Fibroblast of lung (primary cell): Measurements from ENCODE around the gene RPGR.

Source experiments
- EZH2 ChIP-seq: IDR thresholded peaks from 2 replicates; pipeline ENCODE4 v1.5.1; 2012; ENCODE audit warnings: low read length, control low read depth, mild to moderate bottlenecking; ENCODE audit errors: missing control alignments
- TF ChIP-seq, protein P1 (sequence below), 2 donors: IDR thresholded peaks in 1 of 2; conservative IDR thresholded peaks in 1 of 2; 1 replicate in 1 of 2; 2 replicates in 1 of 2; pipeline ENCODE4 v1.5.1; 2011 to 2012; ENCODE audit warnings: low read length in 2 of 2, control low read depth in 1 of 2, inconsistent platforms in 1 of 2, low read depth in 1 of 2, mild to moderate bottlenecking in 1 of 2

DNA sequence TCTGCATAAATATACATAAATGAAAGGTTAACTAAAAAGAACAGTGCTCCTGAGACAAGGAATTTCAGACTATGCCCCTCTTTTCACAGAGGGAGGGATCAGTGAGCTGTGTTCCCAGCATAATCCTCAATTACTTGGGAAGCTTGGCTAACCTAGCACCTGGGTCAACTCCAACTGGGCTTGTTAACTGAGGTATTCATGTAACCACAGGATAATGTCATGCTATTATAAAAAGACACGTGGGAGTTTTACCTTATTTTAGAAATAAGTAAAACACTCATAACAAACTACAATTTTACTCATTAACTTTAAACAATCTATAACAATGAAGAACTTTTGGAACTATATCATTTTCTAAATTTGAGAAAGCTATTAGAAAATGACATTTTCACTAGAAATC, 48.6 kb downstream of the RPGR start:
- TF ChIP-seq, protein P1, sequence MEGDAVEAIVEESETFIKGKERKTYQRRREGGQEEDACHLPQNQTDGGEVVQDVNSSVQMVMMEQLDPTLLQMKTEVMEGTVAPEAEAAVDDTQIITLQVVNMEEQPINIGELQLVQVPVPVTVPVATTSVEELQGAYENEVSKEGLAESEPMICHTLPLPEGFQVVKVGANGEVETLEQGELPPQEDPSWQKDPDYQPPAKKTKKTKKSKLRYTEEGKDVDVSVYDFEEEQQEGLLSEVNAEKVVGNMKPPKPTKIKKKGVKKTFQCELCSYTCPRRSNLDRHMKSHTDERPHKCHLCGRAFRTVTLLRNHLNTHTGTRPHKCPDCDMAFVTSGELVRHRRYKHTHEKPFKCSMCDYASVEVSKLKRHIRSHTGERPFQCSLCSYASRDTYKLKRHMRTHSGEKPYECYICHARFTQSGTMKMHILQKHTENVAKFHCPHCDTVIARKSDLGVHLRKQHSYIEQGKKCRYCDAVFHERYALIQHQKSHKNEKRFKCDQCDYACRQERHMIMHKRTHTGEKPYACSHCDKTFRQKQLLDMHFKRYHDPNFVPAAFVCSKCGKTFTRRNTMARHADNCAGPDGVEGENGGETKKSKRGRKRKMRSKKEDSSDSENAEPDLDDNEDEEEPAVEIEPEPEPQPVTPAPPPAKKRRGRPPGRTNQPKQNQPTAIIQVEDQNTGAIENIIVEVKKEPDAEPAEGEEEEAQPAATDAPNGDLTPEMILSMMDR (conservative IDR thresholded peaks at IDR 0.05 in 1 of 2, IDR thresholded peaks at IDR 0.05 in 1 of 2; ENCODE audit: low read depth in 1 of 2, low read length in 2 of 2), result no peak
- TF ChIP-seq EZH2, result no peak
